Fibroblast of upper back skin (primary cell): ENCODE results near the gene MYEOV.
A peak's percentile ranks its signal among the peaks of the same experiment; 100 is the strongest.

ENCODE experiments used
- DNase-seq: peaks from one replicate; pipeline ENCODE4 v3.0.0-alpha.2; 2013

The MYEOV gene

DNA sequence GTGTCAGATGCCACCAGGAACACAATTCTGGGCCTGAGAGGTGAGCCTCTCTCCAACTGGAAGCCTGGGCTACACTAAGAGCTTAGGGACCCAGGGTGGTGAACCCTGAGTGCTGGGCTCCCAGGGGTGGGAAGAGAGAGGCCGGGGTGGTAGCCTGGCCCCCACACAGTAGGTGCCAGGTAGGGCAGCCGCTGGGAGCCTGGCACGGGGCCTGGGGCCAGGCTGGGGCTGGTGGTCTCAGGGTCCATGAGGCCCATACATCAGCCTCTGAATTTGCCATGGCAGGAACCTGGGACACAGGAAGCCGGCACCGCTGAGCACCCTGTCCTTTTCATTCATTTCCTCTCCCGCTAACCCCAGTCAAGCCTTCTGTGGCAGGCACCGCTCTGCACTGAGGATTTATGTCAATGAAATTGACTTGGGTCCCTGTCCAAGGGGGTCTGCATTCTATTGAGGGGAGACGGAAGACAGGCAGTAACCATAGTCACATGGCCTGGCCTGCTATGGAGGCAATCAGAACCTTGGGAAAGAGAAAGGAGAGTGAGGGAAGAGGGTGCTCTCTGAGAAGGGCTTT, 8.6 kb downstream of the MYEOV start:
- no peak for DNase-seq

DNA sequence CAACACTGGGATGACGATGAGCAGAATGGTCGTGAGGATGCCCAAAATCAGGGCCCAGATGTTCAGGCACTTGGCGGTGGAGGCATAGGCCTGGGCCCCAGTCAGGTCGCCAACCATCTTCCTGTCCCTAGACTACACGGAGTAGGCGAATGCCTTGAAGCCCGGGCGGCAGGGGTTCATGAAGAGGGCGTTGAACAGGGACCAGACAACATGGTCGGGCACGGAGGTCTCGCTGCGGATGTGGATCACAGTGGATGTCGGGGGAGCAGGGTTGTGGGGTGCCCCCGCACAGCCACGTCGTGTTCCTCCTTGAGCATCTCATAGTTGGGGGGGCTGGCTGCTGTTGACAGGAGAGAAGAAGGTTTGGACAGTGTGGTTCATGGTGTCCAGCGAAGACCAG, 9.5 kb downstream of the MYEOV start:
- no peak for DNase-seq

DNA sequence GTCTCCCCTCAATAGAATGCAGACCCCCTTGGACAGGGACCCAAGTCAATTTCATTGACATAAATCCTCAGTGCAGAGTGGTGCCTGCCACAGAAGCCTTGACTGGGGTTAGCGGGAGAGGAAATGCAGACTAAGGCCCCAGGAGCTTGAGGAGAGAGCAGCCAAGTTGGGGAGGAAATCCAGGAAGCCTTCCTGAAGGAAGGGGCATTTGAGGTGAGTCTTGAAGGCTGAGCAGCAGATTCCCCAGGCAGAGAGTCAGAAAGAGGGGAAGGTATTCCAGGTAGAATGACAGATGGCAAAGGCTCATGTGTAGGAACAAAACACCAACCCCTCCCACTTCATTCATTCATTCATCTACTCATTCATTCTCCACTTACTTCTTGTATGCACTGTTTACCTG, 10.3 kb downstream of the MYEOV start:
- no peak for DNase-seq

DNA sequence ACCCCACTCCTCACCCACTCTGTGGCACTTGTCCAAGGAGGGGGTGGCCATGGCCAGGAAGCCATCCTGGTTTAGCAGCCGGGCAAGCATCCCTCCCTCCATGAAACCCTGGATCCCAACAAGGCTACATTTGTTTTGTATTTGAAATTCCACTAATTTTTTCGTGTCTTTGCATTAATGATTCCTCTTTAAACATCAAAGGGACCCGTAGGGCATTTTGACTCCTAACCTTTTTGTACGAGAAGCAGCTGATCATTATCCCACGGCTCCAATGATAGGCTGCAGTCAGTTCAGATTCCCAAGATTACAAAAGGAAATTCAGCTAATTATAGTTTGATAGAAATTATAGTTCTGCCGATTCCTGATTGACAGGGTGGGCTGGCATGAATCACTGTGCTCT, 10.7 kb downstream of the MYEOV start:
- no peak for DNase-seq

DNA sequence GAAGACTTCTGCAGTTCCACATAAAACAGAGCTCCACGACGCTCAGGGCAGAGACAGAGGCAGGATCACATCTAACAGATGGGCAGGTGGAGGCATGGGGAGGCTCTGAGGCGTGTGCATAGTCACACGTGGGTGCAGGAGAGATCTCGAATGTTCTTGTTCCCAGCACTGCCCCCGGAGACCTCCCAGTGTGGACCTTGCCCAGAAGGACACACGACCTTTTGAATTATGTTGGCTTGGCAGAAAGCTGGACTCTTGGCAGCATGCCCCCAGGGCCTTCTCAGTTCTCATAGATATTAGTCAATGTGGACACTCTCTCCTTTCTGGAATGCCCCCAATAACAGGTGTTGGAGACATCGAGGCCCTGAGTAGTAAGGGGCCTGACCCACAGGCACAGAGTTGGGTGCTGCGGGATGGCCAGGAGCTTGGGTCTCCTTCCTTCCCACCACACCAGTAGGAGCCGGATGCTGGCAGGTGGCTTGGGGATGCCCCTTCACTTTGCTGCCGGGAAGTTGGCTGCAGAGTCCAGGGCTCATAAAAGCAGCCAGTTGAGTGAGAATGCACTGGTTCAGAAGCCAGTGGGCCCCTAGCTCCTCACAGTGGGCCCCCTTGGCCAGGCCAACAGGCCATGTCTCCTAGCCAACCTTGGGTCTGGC, 12.1 kb downstream of the MYEOV start:
- no peak for DNase-seq

DNA sequence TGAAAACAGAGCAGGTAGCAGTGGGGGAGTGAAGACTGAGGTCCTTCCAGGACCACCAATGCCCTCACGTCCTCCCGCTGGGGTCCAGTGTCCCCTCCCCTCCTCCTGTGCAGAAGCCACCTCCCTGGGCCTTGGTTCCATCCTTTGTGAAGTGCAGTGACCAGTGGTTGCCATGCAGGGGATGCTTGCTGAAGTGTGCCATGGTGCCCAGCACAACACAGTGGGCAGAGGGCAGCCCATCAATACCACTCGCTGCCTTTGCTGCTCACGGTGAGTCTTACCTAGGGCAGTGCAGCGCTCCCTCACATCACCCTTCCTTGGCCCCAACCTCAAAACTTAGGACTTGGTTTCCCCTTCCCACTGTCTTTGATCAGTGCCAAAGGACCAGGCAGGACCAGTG, 12.9 kb downstream of the MYEOV start:
- DNase-seq, result no peak

DNA sequence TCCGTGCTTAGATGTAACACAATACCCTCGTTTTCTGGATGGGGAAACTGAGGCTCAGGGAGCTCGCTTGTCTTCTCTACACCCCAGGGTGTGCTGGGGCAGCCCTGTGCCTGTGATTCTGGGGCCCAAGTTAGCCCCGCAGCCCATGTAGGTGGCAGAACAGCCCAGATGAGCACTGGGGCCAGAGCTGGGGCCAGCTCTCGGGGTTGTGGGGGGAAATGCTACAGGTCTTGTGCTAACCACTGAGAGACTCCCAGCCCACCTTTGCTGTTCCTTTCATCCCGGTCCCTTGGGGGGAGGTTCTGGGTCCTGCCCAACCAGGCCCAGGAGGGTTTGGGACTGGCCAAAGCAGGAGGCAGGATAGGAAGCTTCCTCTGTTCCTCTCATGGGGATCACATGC, 13.5 kb downstream of the MYEOV start:
- DNase-seq, result no peak

DNA sequence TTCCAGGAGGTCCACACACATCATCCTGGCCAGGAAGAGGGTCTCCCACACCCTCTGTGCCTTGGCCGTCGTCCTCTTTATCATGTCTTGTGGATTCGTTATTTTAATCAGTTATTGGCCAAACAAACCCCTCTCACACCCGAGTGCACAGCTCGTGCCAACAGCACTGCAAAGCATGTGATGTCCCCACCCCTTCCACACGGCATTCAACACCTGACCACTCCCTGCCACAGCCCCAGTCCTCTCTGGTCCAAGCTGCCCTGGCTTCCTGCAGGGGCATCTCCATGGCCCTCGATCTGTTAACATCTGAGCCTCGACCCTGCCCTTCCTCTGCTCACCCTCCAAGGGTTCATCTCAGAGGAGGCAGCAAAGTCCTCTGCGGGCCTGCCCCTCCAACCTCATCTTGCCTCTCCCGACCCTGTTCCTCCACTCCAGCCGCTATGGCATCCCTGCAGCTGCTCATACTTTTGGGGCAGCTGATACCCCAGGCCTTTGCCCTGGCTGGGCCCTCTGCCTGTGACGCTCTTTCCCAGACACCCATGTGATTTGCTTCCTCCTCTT, 14.0 kb downstream of the MYEOV start:
- DNase-seq, result no peak

DNA sequence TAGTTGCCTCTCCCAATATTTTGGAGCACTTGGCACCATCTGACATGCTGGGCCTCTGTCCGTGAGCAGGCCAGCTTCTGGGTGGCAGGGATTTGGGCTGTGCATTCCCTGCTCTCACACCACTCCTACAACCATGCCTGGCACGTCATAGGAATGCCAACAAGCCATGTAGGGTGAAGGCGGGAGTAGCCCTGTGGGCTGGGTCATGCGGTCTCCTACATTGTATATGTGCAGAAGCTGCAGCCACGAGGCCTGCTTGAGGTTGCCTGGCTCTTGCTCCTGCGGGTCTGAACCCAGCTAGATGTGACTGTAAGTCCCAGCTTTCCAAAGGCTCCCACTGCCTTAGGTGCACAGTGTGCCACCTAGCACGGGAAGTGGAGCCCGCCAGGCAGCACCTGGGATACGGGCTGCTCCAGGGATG, 14.5 kb downstream of the MYEOV start:
- DNase-seq, result no peak

DNA sequence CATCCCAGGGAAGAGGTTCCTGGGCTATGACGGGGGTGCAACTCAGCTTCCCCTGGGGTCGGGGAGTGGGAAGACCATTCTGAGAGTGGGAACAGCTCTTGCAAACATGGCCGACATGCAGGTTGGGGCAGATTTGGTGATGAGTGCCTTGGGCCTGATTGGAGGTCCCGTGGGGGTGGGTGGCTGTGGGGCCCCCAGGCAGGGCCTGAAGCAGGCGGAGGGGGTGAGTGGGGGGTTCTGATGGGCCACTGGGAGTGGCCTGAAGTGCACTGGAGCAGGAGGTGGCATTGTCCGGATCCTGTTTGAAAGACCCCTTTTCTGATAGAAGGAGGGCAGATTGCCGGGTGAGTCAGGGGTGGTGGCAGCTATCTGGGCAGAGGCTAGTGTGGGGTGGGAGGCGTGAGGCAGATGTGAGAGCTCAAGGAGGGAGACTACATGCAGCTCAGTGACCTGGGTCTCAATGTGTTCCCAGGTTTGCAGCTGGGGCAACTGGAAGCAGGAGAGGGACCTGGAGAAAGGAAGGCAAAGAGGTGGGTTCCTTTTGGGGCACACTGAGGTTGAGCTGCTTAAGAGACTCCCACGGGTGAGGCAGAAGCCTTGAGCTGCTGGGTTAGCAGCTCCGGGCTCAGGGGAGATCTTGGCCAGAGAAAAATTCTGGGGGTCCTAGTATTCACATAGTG, 15.1 kb downstream of the MYEOV start:
- DNase-seq, result no peak

DNA sequence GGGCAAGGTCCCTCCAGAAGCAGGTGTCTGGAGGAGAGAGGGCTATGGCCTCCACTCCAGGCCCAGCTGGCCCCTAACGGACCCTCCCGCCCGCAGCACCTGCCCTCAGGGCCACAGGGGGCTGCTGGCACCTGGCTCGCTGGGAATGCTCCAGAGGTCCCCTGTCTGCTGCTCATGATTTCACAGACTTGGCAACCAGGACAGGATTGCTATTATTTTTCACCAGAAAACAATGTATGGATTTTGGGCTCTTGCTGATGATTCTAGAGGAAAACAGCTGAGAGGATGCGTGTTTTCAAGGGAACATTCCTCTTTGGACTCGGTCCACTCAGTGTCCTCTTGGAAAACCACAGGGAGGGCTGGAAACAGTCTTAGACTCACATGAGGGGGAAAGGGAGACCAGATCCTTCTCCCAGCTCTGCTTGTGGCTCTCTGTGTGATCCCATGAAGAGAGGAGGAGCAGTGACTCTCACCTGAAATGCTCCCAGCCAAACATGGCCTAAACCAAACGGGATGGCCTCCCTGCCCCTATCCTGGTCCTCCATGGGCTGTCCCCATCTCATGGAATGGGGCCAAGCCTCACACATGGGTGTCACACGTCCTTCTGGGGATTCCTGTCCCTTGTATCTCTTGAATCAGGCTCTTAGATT, 15.8 kb downstream of the MYEOV start:
- DNase-seq, result peak; percentile 75

DNA sequence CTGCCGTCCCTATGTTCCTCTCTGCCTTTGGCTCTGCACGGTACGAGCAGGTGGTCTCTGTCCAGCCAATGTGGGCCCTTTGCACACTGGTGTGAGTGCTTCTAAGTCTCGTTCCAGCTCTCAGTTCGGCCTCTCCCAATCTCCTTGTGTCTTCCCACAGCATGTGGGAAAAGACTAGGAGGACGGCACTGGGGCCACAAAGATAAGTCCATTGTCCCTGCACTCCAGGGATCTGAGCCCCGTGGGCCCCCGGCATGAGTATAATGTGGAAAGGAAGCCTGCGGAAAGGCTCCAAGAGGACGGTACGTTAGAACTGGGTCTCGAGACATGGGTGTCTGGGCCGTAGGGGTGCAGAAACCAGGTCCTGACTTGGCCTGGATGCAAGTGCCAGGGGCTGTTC, 16.4 kb downstream of the MYEOV start:
- no peak for DNase-seq

DNA sequence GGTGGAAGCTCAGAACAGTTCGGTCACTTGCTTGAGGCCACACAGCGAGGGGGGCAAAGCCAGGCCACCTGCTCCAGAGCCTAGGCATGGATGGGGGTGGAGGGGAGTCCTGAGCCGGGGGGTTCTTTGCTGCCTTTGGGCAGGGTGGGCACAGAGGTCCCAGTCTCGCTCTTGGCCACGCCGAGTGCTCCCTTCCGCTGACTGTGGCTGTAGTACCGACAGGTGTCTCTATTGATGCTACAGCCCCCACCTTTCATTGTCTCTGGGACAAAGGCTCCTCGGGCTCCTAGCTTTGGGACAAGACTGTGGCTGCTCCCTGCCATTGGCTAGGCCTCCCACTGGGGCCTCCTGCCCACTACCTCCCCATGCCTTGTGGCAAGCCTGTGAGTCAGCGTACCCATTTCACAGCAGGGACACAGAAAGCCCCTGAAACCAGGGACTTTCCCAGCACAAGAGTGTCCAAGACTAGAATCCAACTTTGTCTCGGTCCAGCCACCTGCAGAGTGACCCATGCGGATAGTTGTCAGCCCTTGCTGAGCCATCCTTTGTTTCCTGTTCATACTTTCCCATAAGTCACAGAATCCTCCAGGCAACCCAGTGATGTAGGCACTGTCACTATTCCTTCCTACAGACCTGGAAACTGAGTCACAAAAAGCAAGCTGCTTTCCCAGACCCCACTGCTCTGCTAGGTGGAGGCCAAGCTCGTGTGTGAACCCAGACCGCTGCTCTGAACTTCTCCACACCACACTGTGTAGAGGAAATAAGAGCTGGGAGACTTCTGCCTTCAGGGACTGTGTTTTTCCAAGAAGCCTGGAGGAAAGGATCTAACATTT, 17.2 kb downstream of the MYEOV start:
- no peak for DNase-seq

DNA sequence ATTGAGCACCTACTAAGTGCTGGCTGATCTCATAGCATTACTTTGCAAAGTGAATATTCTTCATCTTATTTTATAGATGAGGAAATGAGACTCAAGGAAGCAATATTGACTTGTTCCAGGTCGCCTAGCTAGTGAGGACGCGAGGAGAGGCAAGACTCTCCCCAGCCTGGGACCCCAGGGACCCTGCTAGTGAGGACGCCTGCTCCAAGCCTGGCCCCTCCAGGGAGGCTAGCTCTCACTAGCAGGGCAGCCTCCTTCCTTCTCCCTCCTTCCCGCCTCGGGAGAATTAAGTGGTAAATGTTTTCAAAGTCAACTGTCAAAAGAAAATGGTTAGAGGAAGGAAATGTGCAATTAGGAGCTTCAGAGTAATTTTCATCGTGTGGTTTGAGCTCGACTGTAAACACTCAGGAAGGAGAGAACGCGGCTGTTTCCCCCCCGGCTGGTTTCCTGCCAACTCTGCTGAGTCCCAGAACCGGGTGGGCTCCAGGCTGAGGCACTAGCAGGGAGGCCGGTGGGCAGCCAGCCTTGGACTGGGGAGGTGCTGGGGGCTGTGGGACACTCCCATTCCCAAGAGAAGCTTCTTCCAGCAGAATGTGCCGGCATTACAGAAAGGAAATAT, 17.9 kb downstream of the MYEOV start:
- peak; percentile 30 for DNase-seq

DNA sequence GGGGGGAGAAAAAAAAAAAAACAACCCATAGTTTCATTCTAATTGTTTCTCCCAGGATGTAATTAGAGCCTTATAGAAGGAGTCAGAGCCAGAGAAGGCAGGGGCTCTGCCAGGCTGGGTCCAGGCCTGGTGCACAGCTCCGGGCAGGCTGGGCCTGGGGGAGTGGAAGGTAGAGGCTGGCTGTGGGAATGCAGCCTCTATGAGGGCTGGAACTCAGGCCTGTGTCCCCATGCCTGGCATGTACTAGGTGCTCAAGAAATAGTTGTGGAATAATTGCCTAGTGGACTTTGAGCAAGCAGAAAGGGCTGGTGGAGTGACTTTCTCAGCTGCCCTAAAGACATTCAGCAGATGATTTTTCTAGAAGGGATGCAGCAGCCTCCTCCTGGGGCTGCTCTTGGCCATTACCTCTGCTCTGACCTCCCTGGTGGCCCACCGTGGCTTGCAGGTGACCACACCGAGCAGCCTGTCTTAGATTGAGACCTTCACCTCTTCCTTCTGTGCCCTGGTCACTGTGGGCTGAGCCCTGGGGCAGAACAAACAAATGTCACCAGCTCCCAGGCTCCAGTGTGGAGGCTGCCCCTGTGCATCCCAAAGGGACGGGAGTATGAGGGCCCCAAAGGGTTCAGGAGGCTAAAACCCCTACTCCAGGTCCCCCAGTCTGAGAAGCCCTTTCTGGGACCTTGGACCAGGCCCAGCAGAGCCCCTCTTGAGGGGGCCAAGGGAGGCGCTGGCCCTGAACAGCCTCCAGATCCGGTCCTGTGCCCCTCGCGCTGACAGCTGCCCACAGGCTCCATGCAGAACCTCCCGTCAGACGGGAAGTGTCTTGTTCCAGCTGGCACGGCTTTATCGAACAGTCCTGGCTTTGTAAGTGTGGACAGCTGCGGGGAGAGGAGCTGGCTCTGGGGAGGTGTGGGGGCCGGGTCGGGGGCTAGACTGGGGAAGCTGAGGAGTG, 18.8 kb downstream of the MYEOV start:
- no peak for DNase-seq

DNA sequence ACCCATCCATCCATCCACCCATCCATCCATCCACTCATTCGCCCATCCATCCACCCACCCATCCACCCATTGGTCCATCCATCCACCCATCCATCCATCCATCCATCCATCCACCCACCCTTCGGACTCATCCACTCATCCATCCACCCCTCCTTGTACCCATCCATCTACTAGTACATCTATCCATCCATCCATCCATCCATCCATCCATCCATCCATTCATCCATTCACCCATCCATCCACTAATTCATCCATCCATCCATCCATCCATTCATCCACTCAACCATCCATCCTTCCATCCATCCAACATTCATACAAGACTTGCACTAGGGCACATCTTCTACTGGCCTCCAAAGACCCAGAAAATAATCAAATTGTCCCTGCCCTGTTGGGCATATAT, 20.0 kb downstream of the MYEOV start:
- DNase-seq, result no peak

DNA sequence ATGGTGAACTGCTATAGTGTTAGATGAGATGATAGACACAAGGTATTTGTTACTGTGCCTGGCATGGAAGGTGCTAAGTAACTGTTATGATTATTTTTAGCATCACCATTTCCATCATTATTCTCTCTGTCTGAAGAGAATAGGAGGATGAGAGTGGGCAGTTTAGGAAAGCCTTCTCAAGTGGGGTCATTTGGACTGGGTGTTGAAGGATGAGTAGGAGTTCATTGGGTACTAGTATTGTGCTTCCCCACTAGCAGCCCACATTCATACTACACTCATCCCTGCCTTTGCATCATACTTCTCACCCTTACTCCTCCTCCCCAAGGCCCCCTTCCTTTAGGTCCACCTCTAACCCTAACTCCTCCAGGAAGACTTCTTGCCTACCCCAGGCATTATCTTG, 20.6 kb downstream of the MYEOV start:
- DNase-seq, result no peak

DNA sequence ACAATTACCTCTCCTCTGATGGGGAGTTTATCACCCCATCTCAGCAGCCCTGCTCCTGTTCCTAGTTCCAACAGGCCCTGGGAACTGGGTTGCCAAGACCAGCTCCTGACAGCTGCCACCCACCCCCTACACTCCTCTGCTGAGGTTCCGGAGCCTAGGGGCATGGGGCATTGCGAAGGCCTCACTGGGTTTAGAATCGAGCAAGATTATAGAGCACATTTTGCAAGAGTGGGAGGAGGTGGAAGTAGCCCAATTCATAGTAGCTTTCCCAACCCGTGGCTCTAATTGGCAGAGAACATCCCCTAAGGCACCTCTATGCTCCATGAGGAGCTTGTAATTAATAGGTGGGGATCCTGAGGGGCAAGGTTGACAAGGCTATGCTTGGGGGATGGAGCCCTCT, 23.0 kb downstream of the MYEOV start:
- no peak for DNase-seq

DNA sequence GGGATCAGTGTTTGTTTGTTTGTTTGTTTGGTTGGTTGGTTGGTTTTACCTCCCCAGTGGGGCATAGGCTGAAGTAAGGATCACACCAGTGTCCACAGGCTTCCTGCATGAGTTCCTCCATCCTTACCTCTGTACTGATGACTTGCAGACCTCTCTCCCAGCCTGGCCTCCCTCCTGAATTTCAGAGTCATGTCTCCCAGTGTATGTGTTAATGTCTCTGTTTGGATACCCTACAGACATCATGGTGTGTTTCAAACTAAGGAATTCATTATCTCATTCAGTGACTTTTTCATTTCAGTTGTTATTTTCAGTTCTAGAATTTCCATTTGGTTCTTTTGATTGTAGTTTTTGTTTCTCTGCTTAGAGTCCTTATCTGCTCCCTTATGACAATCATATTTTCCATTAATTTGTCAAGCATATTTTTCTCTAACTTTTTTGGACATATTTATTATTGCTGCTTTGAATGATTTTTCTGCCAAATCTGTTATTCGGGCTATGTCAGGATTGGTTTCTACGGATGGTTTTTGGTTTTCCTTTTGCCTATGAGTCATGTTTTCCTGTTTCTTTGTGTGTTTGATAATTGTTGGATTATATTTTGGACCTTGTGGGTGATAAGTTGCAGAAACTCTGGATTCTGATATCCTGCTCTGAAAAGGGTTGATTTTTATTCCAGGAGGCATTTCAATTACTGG, 23.6 kb downstream of the MYEOV start:
- DNase-seq, result no peak

DNA sequence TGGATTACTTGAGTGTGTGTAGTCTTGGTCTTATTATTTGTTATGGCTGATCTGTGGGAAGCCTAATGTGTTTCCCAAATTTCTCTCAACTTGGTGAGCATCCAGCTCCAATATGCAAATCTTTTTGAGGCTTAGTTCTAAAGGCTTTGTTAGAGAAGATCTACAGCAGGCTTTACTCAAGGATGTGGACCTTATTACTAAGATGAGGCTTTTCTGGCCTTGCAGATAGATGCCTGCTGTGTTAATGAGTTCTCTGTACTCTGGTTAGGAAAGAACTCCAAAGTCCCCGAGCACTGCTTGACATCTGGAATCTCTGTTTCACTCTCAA, 24.1 kb downstream of the MYEOV start:
- DNase-seq, result no peak
